ENCODE measurements around the gene RASSF7. TPM values are rescaled to one million over a fixed set of nuclear protein-coding genes. Genes with fewer than 3 reads are reported as not detected.

Gene RASSF7
- total RNA-seq, 1 experiment from 2014 or later = 13.8 TPM

- Histone ChIP-seq H3K4me1 (ENCODE audit: low read length) (peaks cover 19% of the 10 kb centered on the region), H3K9ac (ENCODE audit: low read length) (no peak overlapping the region), H3K79me2 (ENCODE audit: low read length) (peaks cover 31% of the 10 kb centered on the region), H3K9me3 (ENCODE audit: low read length) (no peaks in the 10 kb centered on the region), H3K9me2 (replicated peaks; ENCODE audit: insufficient read depth, low read length) (no peaks in the 10 kb centered on the region), H2AFZ (ENCODE audit: low read length) (no peak overlapping the region), H3K4me3 (ENCODE audit: low read length) (no peak overlapping the region), H3K27me3 (ENCODE audit: low read length) (no peaks in the 10 kb centered on the region), H3K4me2 (ENCODE audit: low read depth, low read length, poor library complexity, severe bottlenecking) (peak overlapping the region; percentile 11), H3K36me3 (ENCODE audit: insufficient read depth, low read length) (no peaks in the 10 kb centered on the region), H4K20me1 (ENCODE audit: insufficient read depth, low read depth, low read length) (peaks cover 29% of the 10 kb centered on the region), H3K27ac (ENCODE audit: low read length) (no peak overlapping the region)
- no peak for DNase-seq
These were observed 14.0 kb downstream of the RASSF7 start for GRCh38 chr11:574632-575312.

GRCh38 chr11:575313-575995 is 14.7 kb downstream of the RASSF7 start:
- no peak overlapping the region for H2AFZ ChIP-seq (ENCODE audit: low read length)
- no peaks in the 10 kb centered on the region for H3K9me2 ChIP-seq (replicated peaks; ENCODE audit: insufficient read depth, low read length)
- H3K79me2 ChIP-seq (ENCODE audit: low read length) = peaks cover 38% of the 10 kb centered on the region
- H4K20me1 ChIP-seq (ENCODE audit: insufficient read depth, low read depth, low read length) = peaks cover 36% of the 10 kb centered on the region
- peaks cover 19% of the 10 kb centered on the region for H3K4me1 ChIP-seq (ENCODE audit: low read length)
- H3K9ac ChIP-seq (ENCODE audit: low read length) = no peak overlapping the region
- no peak overlapping the region for H3K4me3 ChIP-seq (ENCODE audit: low read length)
- DNase-seq = no peak
- H3K27ac ChIP-seq (ENCODE audit: low read length) = no peak overlapping the region
- H3K36me3 ChIP-seq (ENCODE audit: insufficient read depth, low read length) = no peaks in the 10 kb centered on the region
- no peaks in the 10 kb centered on the region for H3K27me3 ChIP-seq (ENCODE audit: low read length)
- H3K4me2 ChIP-seq (ENCODE audit: low read depth, low read length, poor library complexity, severe bottlenecking) = no peak overlapping the region
- H3K9me3 ChIP-seq (ENCODE audit: low read length) = no peaks in the 10 kb centered on the region

- Histone ChIP-seq H3K4me1 (ENCODE audit: low read length) (peaks cover 19% of the 10 kb centered on the region), H3K27ac (ENCODE audit: low read length) (peak within 1 kb of the TSS; percentile 79), H3K79me2 (ENCODE audit: low read length) (peaks cover 45% of the 10 kb centered on the region), H4K20me1 (ENCODE audit: insufficient read depth, low read depth, low read length) (peaks cover 39% of the 10 kb centered on the region), H3K9ac (ENCODE audit: low read length) (peak within 1 kb of the TSS; percentile 91), H3K36me3 (ENCODE audit: insufficient read depth, low read length) (peaks cover 2% of the 10 kb centered on the region; the same call in 1 of the 2 replicates), H3K4me3 (ENCODE audit: low read length) (peak within 1 kb of the TSS; percentile 78), H3K4me2 (ENCODE audit: low read depth, low read length, poor library complexity, severe bottlenecking) (peak within 1 kb of the TSS; percentile 90), H3K9me2 (replicated peaks; ENCODE audit: insufficient read depth, low read length) (no peaks in the 10 kb centered on the region), H3K9me3 (ENCODE audit: low read length) (no peaks in the 10 kb centered on the region), H3K27me3 (ENCODE audit: low read length) (no peaks in the 10 kb centered on the region), H2AFZ (ENCODE audit: low read length) (peak within 1 kb of the TSS; percentile 99)
- peak; percentile 97 for DNase-seq
These were observed 15.4 kb downstream of the RASSF7 start, which contains the start of gene PHRF1 for GRCh38 chr11:575996-576768. Gene PHRF1 (plus strand): TSS chr11:576470. CDS start chr11:581513, 5,043 bp downstream.

- DNase-seq = no peak
- peaks cover 46% of the 10 kb centered on the region for H4K20me1 ChIP-seq (ENCODE audit: insufficient read depth, low read depth, low read length)
- peak overlapping the region; percentile 91 for H3K9ac ChIP-seq (ENCODE audit: low read length)
- H2AFZ ChIP-seq (ENCODE audit: low read length) = no peak overlapping the region
- H3K27me3 ChIP-seq (ENCODE audit: low read length) = no peaks in the 10 kb centered on the region
- H3K79me2 ChIP-seq (ENCODE audit: low read length) = peaks cover 54% of the 10 kb centered on the region
- no peaks in the 10 kb centered on the region for H3K9me2 ChIP-seq (replicated peaks; ENCODE audit: insufficient read depth, low read length)
- peak overlapping the region; percentile 2; the same call in 1 of the 2 replicates for H3K27ac ChIP-seq (ENCODE audit: low read length)
- peaks cover 19% of the 10 kb centered on the region for H3K4me1 ChIP-seq (ENCODE audit: low read length)
- peaks cover 10% of the 10 kb centered on the region; the same call in 1 of the 2 replicates for H3K36me3 ChIP-seq (ENCODE audit: insufficient read depth, low read length)
- H3K4me2 ChIP-seq (ENCODE audit: low read depth, low read length, poor library complexity, severe bottlenecking) = peak overlapping the region; percentile 87
- peak overlapping the region; percentile 78 for H3K4me3 ChIP-seq (ENCODE audit: low read length)
- no peaks in the 10 kb centered on the region for H3K9me3 ChIP-seq (ENCODE audit: low read length)
These were observed 16.2 kb downstream of the RASSF7 start for GRCh38 chr11:576811-577610.

- peak overlapping the region; percentile 78 for H3K4me3 ChIP-seq (ENCODE audit: low read length)
- peaks cover 46% of the 10 kb centered on the region for H4K20me1 ChIP-seq (ENCODE audit: insufficient read depth, low read depth, low read length)
- H3K4me1 ChIP-seq (ENCODE audit: low read length) = peaks cover 19% of the 10 kb centered on the region
- no peaks in the 10 kb centered on the region for H3K9me3 ChIP-seq (ENCODE audit: low read length)
- no peak for DNase-seq
- H3K79me2 ChIP-seq (ENCODE audit: low read length) = peaks cover 56% of the 10 kb centered on the region
- no peak overlapping the region for H3K27ac ChIP-seq (ENCODE audit: low read length)
- no peaks in the 10 kb centered on the region for H3K9me2 ChIP-seq (replicated peaks; ENCODE audit: insufficient read depth, low read length)
- H3K9ac ChIP-seq (ENCODE audit: low read length) = peak overlapping the region; percentile 91
- no peaks in the 10 kb centered on the region for H3K27me3 ChIP-seq (ENCODE audit: low read length)
- no peak overlapping the region for H2AFZ ChIP-seq (ENCODE audit: low read length)
- peak overlapping the region; percentile 87 for H3K4me2 ChIP-seq (ENCODE audit: low read depth, low read length, poor library complexity, severe bottlenecking)
- peaks cover 12% of the 10 kb centered on the region; the same call in 1 of the 2 replicates for H3K36me3 ChIP-seq (ENCODE audit: insufficient read depth, low read length)
These were observed 16.8 kb downstream of the RASSF7 start for GRCh38 chr11:577611-577894.

- Histone ChIP-seq H3K27ac (ENCODE audit: low read length) (no peak overlapping the region), H3K79me2 (ENCODE audit: low read length) (peaks cover 58% of the 10 kb centered on the region), H3K27me3 (ENCODE audit: low read length) (no peaks in the 10 kb centered on the region), H3K4me2 (ENCODE audit: low read depth, low read length, poor library complexity, severe bottlenecking) (peak overlapping the region; percentile 87), H3K36me3 (ENCODE audit: insufficient read depth, low read length) (peaks cover 14% of the 10 kb centered on the region), H3K9ac (ENCODE audit: low read length) (peak overlapping the region; percentile 91), H3K9me3 (ENCODE audit: low read length) (no peaks in the 10 kb centered on the region), H3K9me2 (replicated peaks; ENCODE audit: insufficient read depth, low read length) (no peaks in the 10 kb centered on the region), H3K4me1 (ENCODE audit: low read length) (peaks cover 19% of the 10 kb centered on the region), H3K4me3 (ENCODE audit: low read length) (peak overlapping the region; percentile 78), H4K20me1 (ENCODE audit: insufficient read depth, low read depth, low read length) (peaks cover 46% of the 10 kb centered on the region), H2AFZ (ENCODE audit: low read length) (no peak overlapping the region)
- no peak for DNase-seq
These were observed 17.7 kb downstream of the RASSF7 start for GRCh38 chr11:578276-579035.

GRCh38 chr11:579830-580601 is 19.2 kb downstream of the RASSF7 start:
- DNase-seq = no peak
- Histone ChIP-seq H4K20me1 (ENCODE audit: insufficient read depth, low read depth, low read length) (peaks cover 46% of the 10 kb centered on the region), H2AFZ (ENCODE audit: low read length) (no peak overlapping the region), H3K27ac (ENCODE audit: low read length) (no peak overlapping the region), H3K9me2 (replicated peaks; ENCODE audit: insufficient read depth, low read length) (no peaks in the 10 kb centered on the region), H3K9ac (ENCODE audit: low read length) (no peak overlapping the region), H3K4me1 (ENCODE audit: low read length) (peaks cover 15% of the 10 kb centered on the region), H3K79me2 (ENCODE audit: low read length) (peaks cover 66% of the 10 kb centered on the region), H3K9me3 (ENCODE audit: low read length) (no peaks in the 10 kb centered on the region), H3K27me3 (ENCODE audit: low read length) (no peaks in the 10 kb centered on the region), H3K4me2 (ENCODE audit: low read depth, low read length, poor library complexity, severe bottlenecking) (no peak overlapping the region), H3K36me3 (ENCODE audit: insufficient read depth, low read length) (peaks cover 20% of the 10 kb centered on the region), H3K4me3 (ENCODE audit: low read length) (no peak overlapping the region)
